H1 (cell line): ENCODE measurements around the gene MARCHF2. TPM values are rescaled to one million over a fixed set of nuclear protein-coding genes. Genes with fewer than 3 reads are reported as not detected.

ENCODE experiments used
- CTCF ChIA-PET: fragments of 300-600 bp; sonication (Branson Sonifier 250); formaldehyde crosslinking; loops from one replicate; lab custom pipeline; 2021; ENCODE audit not compliant: partially characterized antibody; lab: Charles Lee
- POLR2A ChIA-PET: fragments of 300-600 bp; sonication (Branson Sonifier 250); formaldehyde crosslinking; loops from one replicate; lab custom pipeline; 2021; ENCODE audit warnings: inconsistent platforms; ENCODE audit not compliant: partially characterized antibody; lab: Charles Lee
- DNase-seq, 2 experiments: peaks; one replicate each; pipeline versions ENCODE4 v3.0.0 to v3.0.0-alpha.2; 2010 to 2022; ENCODE audit warnings: low spot score in 2 of 2, low read depth in 1 of 2, mixed read lengths in 1 of 2
- FAIRE-seq: peaks from 2 replicates; lab custom pipeline; 2011; peaks lifted over from hg19 to GRCh38; lab: Jason Lieb, UNC
- H2AFZ ChIP-seq: 2 replicates; pipeline ENCODE4 v1.8.1; 2012; ENCODE audit warnings: low read length, inconsistent platforms
- H2AK5ac ChIP-seq: 2 replicates; pipeline ENCODE4 v1.6.1; 2013; ENCODE audit warnings: low read depth, low read length
- H2BK120ac ChIP-seq: replicated peaks from 2 replicates; pipeline ENCODE3; 2013; ENCODE audit warnings: low read depth, low read length, inconsistent platforms
- H2BK12ac ChIP-seq: 2 replicates; pipeline ENCODE4 v1.6.1; 2013; ENCODE audit warnings: low read depth, low read length
- H2BK15ac ChIP-seq: 2 replicates; pipeline ENCODE4 v1.6.1; 2013; ENCODE audit warnings: low read length
- H2BK20ac ChIP-seq: 2 replicates; pipeline ENCODE4 v1.6.1; 2013; ENCODE audit warnings: low read length
- H2BK5ac ChIP-seq: 2 replicates; pipeline ENCODE4 v1.6.1; 2013; ENCODE audit warnings: low read depth, low read length
- H3K14ac ChIP-seq: 2 replicates; pipeline ENCODE4 v1.6.1; 2013; ENCODE audit warnings: inconsistent platforms; ENCODE audit not compliant: insufficient read length
- H3K18ac ChIP-seq: 2 replicates; pipeline ENCODE4 v1.6.1; 2013; ENCODE audit warnings: low read length; ENCODE audit errors: extremely low read depth
- H3K23ac ChIP-seq: 2 replicates; pipeline ENCODE4 v1.6.1; 2013; ENCODE audit warnings: inconsistent platforms; ENCODE audit not compliant: insufficient read length
- H3K23me2 ChIP-seq: 2 replicates; pipeline ENCODE4 v1.6.1; 2013; ENCODE audit warnings: low read depth, low read length
- H3K27ac ChIP-seq: 2 replicates; pipeline ENCODE4 v1.6.1; 2011; ENCODE audit warnings: low read depth, low read length, inconsistent platforms
- H3K27me3 ChIP-seq, 4 experiments: replicated peaks in 1 of 4; 1 replicate in 1 of 4; 2 replicates in 3 of 4; pipeline versions ENCODE4 v1.6.1 to v1.8.1; 2011 to 2013; ENCODE audit warnings: low read length in 3 of 4, mild to moderate bottlenecking in 3 of 4, inconsistent platforms in 2 of 4, mixed read lengths in 2 of 4, moderate library complexity in 1 of 4; ENCODE audit not compliant: control insufficient read depth in 3 of 4, insufficient read depth in 3 of 4; ENCODE audit errors: extremely low read depth in 1 of 4
- H3K36me3 ChIP-seq, 4 experiments: 2 replicates each; pipeline versions ENCODE4 v1.6.1 to v1.8.1; 2011 to 2013; ENCODE audit warnings: mild to moderate bottlenecking in 4 of 4, low read length in 3 of 4, moderate library complexity in 2 of 4, control low read depth in 1 of 4, inconsistent platforms in 1 of 4; ENCODE audit not compliant: insufficient read depth in 4 of 4, control insufficient read depth in 2 of 4
- H3K4ac ChIP-seq: replicated peaks from 2 replicates; pipeline ENCODE3; 2013; ENCODE audit warnings: low read length, low read depth, mixed read lengths, inconsistent platforms; ENCODE audit not compliant: insufficient read length
- H3K4me1 ChIP-seq, 4 experiments: replicated peaks in 1 of 4; 1 replicate in 1 of 4; 2 replicates in 3 of 4; pipeline versions ENCODE4 v1.6.1 to v1.8.1; 2011 to 2013; ENCODE audit warnings: low read length in 3 of 4, inconsistent platforms in 2 of 4, mixed read lengths in 1 of 4; ENCODE audit not compliant: insufficient read depth in 4 of 4, control insufficient read depth in 3 of 4
- H3K4me2 ChIP-seq, 2 experiments: 2 replicates each; pipeline versions ENCODE4 v1.6.1 to v1.8.1; 2011 to 2013; ENCODE audit warnings: low read depth in 2 of 2, low read length in 2 of 2, control low read depth in 1 of 2, inconsistent platforms in 1 of 2, mild to moderate bottlenecking in 1 of 2; ENCODE audit not compliant: insufficient read depth in 1 of 2
- H3K4me3 ChIP-seq, 4 experiments: fragments of 200-600, 300-600 bp in 1 of 4; sonication (generic), shearing (Covaris generic), sonication (Bioruptor Twin) in 1 of 4; 2 replicates each; pipeline versions ENCODE4 v1.5.1 to v1.8.1; 2011 to 2016; ENCODE audit warnings: low read length in 4 of 4, low read depth in 3 of 4, control low read depth in 2 of 4, inconsistent platforms in 2 of 4, mild to moderate bottlenecking in 2 of 4, mixed read lengths in 1 of 4, moderate library complexity in 1 of 4; ENCODE audit not compliant: insufficient read depth in 2 of 4; ENCODE audit errors: extremely low read depth in 1 of 4
- H3K56ac ChIP-seq: replicated peaks from 2 replicates; pipeline ENCODE3; 2013; ENCODE audit warnings: low read depth, mild to moderate bottlenecking, mixed read lengths, low read length, inconsistent platforms; ENCODE audit not compliant: insufficient read length
- H3K79me1 ChIP-seq: 2 replicates; pipeline ENCODE4 v1.6.1; 2013; ENCODE audit warnings: low read depth, low read length, control low read depth
- H3K79me2 ChIP-seq, 2 experiments: 2 replicates each; pipeline versions ENCODE4 v1.6.1 to v1.8.1; 2012 to 2013; ENCODE audit warnings: low read length in 2 of 2, mild to moderate bottlenecking in 2 of 2, inconsistent platforms in 1 of 2; ENCODE audit not compliant: insufficient read depth in 2 of 2, control insufficient read depth in 1 of 2
- H3K9ac ChIP-seq, 4 experiments: replicated peaks in 1 of 4; 1 replicate in 1 of 4; 2 replicates in 3 of 4; pipeline versions ENCODE4 v1.6.1 to v1.8.1; 2011 to 2013; ENCODE audit warnings: low read depth in 3 of 4, low read length in 3 of 4, control low read depth in 2 of 4, mild to moderate bottlenecking in 2 of 4, moderate library complexity in 2 of 4, inconsistent platforms in 1 of 4; ENCODE audit errors: extremely low read depth in 1 of 4
- H3K9me3 ChIP-seq, 2 experiments: 2 replicates each; pipeline versions ENCODE4 v1.6.1 to v1.8.1; 2012 to 2013; ENCODE audit warnings: mild to moderate bottlenecking in 2 of 2, moderate library complexity in 2 of 2, control low read depth in 1 of 2, inconsistent platforms in 1 of 2, low read depth in 1 of 2, low read length in 1 of 2, mixed read lengths in 1 of 2; ENCODE audit not compliant: insufficient read depth in 2 of 2
- H4K20me1 ChIP-seq, 2 experiments: replicated peaks in 1 of 2; 2 replicates each; pipeline versions ENCODE3 to v1.8.1; 2011 to 2013; ENCODE audit warnings: inconsistent platforms in 2 of 2, low read length in 2 of 2, mild to moderate bottlenecking in 1 of 2; ENCODE audit not compliant: insufficient read depth in 2 of 2, control insufficient read depth in 1 of 2
- H4K5ac ChIP-seq: 2 replicates; pipeline ENCODE4 v1.6.1; 2013; ENCODE audit warnings: low read length, low read depth, mixed read lengths, inconsistent platforms; ENCODE audit not compliant: insufficient read length
- H4K8ac ChIP-seq: 2 replicates; pipeline ENCODE4 v1.8.0; 2013; ENCODE audit warnings: mild to moderate bottlenecking, moderate library complexity, low read length, inconsistent platforms; ENCODE audit not compliant: insufficient read depth; ENCODE audit errors: extremely low read depth
- H4K91ac ChIP-seq: replicated peaks from 2 replicates; pipeline ENCODE3; 2013; ENCODE audit warnings: low read length, mixed read lengths, inconsistent platforms; ENCODE audit not compliant: insufficient read length
- FOSL1 ChIP-seq: IDR thresholded peaks from 2 replicates; pipeline ENCODE4 v1.6.1; 2011; ENCODE audit warnings: mild to moderate bottlenecking, low read depth, low read length, moderate library complexity; ENCODE audit not compliant: insufficient read depth
- POLR2AphosphoS5 ChIP-seq: IDR thresholded peaks from 2 replicates; pipeline ENCODE4 v1.6.1; 2011; ENCODE audit warnings: low read depth, low read length
- SRF ChIP-seq: IDR thresholded peaks from 2 replicates; pipeline ENCODE4 v1.6.1; 2011; ENCODE audit warnings: mild to moderate bottlenecking, low read depth, low read length, moderate library complexity
- WGBS, 2 experiments: shearing (Covaris generic) in 1 of 2; methylation state at CpG; one replicate each; pipeline versions ENCODE4 v1.1.6 to v1.1.7; 2013 to 2015; ENCODE audit warnings: low lambda C conversion rate in 2 of 2, mixed read lengths in 2 of 2, inconsistent platforms in 1 of 2, low coverage in 1 of 2, missing lambda C conversion rate in 1 of 2; ENCODE audit not compliant: insufficient replicate concordance in 2 of 2, insufficient coverage in 1 of 2, insufficient read length in 1 of 2; ENCODE audit errors: extremely low coverage in 1 of 2, missing lambda C conversion rate in 1 of 2; 5-methylcytosine and 5-hydroxymethylcytosine counted together
- polyA plus RNA-seq, 7 experiments: library from polyadenylated mRNA; depleted of rRNA in 3 of 7; stranded (reverse) in 5 of 7; unstranded in 2 of 7; fragments of >200 nt in 5 of 7; fragments of 200-250 nt in 2 of 7; gene quantifications; 1 replicate in 5 of 7; 2 replicates in 1 of 7; 4 replicates in 1 of 7; pipeline versions ENCODE4 v1.2.1 to v1.2.3, GENCODE V29; 2011 to 2013; ENCODE audit warnings: missing spikeins in 2 of 7, mixed read lengths in 2 of 7
- total RNA-seq: library from RNA; stranded (reverse); fragmentation: NEBNext Ultra II Directional; extraction: Animal tissue kit (Norgen Biotek cat#: 25700); gene quantifications from 2 replicates; pipeline ENCODE4 v1.2.1, GENCODE V29; 2021

MARCHF2 gene
- total and polyA plus RNA-seq, 2 of the 8 experiments (the other 6 are each of a cell fraction or from before 2014, with no cell fraction given), result 18.5 to 46.2 TPM

GRCh38 chr19:8387688-8388611 is 25.2 kb upstream of the MARCHF2 start:
- H4K5ac ChIP-seq, result no peak overlapping the region
- H3K9ac ChIP-seq, result no peak overlapping the region
- no peak overlapping the region for H3K14ac ChIP-seq
- no peak overlapping the region for H3K23ac ChIP-seq
- DNase-seq (no peak), FAIRE-seq (no peak)
- no peak overlapping the region for H3K56ac ChIP-seq
- no peaks in the 10 kb centered on the region for H3K23me2 ChIP-seq
- no peak overlapping the region for H3K4me3 ChIP-seq
- H3K27ac ChIP-seq, result no peak overlapping the region
- no peak overlapping the region for H3K18ac ChIP-seq
- peaks cover 4 to 6% of the 10 kb centered on the region in 2 experiments for H4K20me1 ChIP-seq
- H3K36me3 ChIP-seq, result no peaks in the 10 kb centered on the region
- peaks cover 0 to 5% of the 10 kb centered on the region in 2 experiments; a peak in 1 of 4 replicates for H3K9me3 ChIP-seq
- no peak overlapping the region for H2BK120ac ChIP-seq
- H3K79me2 ChIP-seq, result peaks cover 7 to 21% of the 10 kb centered on the region in 2 experiments
- H3K27me3 ChIP-seq, result no peaks in the 10 kb centered on the region
- peaks cover 12% of the 10 kb centered on the region for H3K79me1 ChIP-seq
- no peak overlapping the region for H4K8ac ChIP-seq
- POLR2A ChIA-PET, result interaction anchor here (0.6 to 1.8 kb wide), 8 partner anchors 12 to 72 kb away, joined by 3 to 4 read pairs (median 3); no protein-coding TSS in a partner anchor
- CTCF ChIA-PET, result interaction anchor here (0.6 to 1.5 kb wide), 10 partner anchors 20 to 208 kb away, joined by 3 to 7 read pairs (median 4); partner anchors contain the start of gene MARCHF2
- H2AK5ac ChIP-seq, result no peak overlapping the region
- WGBS, 2 experiments, result 95% methylated on average over 16 of the region's 16 CpGs; no CpG with 5 or more reads in 1 of the 2 experiments
- no peak overlapping the region for H2AFZ ChIP-seq
- no peak overlapping the region for H3K4ac ChIP-seq
- TF ChIP-seq POLR2AphosphoS5, result no peak
- TF ChIP-seq FOSL1, result no peak
- TF ChIP-seq SRF, result no peak
- TF ChIP-seq, all 59 proteins: peak for 0
- Histone ChIP-seq H3K4me2 (no peak overlapping the region), H2BK5ac (no peak overlapping the region), H2BK20ac (no peak overlapping the region), H2BK12ac (no peak overlapping the region), H4K91ac (no peak overlapping the region), H2BK15ac (no peak overlapping the region), H3K4me1 (peaks cover 0 to 10% (median 4%) of the 10 kb centered on the region in 4 experiments; a peak in 6 of 7 replicates)
